ENCODE data around the gene SLC16A8. TPM values are rescaled to one million over a fixed set of nuclear protein-coding genes. Genes with fewer than 3 reads are reported as not detected.

SLC16A8 gene
- total RNA-seq, 1 experiment from 2014 or later = not detected

DNA sequence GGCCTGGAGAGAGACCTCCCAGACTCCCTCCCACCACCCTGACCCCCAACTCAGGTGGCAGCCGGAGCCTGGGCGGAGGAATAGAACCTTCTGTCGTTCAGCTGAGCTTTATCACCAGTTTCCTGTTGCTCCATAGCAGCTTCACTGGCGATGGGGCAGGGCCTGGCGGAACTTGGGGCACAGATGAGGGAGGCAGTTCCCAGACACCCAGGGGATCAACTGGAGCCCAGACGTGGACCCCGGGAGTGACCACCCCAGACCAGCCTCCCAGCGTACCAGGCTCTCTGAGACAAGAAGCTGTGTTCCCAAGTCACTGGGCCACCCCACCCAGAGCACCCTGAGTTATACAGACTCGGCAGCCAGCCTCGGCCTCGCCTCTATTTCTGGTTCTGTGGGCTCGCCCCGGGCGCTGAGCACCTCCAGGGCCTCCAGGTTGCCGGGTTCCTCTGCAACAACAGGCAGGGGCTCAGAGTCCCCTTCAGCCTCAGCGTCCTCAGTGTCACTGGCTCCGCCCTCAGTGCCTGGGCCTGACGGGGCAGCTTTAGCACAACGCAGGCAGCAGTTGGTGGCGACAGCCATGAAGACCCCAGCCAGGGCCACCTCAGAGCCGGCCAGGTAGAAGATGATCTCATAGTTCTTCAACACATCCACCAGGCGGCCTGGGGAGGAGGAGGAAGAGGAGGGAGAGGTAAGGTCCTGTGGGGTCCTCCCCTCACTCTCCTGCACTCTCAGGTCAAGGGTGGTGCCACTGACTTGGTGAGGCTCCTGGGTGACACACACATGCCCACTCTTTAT lies 5.7 kb downstream of the SLC16A8 start:
- TF ChIP-seq, protein P1, sequence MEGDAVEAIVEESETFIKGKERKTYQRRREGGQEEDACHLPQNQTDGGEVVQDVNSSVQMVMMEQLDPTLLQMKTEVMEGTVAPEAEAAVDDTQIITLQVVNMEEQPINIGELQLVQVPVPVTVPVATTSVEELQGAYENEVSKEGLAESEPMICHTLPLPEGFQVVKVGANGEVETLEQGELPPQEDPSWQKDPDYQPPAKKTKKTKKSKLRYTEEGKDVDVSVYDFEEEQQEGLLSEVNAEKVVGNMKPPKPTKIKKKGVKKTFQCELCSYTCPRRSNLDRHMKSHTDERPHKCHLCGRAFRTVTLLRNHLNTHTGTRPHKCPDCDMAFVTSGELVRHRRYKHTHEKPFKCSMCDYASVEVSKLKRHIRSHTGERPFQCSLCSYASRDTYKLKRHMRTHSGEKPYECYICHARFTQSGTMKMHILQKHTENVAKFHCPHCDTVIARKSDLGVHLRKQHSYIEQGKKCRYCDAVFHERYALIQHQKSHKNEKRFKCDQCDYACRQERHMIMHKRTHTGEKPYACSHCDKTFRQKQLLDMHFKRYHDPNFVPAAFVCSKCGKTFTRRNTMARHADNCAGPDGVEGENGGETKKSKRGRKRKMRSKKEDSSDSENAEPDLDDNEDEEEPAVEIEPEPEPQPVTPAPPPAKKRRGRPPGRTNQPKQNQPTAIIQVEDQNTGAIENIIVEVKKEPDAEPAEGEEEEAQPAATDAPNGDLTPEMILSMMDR (IDR thresholded peaks at IDR 0.05; ENCODE audit: unreplicated experiment) = no peak
- Mint-ChIP-seq H3K27ac (ENCODE audit: low read depth, unreplicated experiment) (no peak overlapping the region), H3K4me3 (ENCODE audit: unreplicated experiment) (no peak overlapping the region), H3K4me1 (ENCODE audit: insufficient read depth, unreplicated experiment) (no peaks in the 10 kb centered on the region), H3K9me3 (ENCODE audit: unreplicated experiment) (no peaks in the 10 kb centered on the region), H3K27me3 (ENCODE audit: insufficient read depth, unreplicated experiment) (no peaks in the 10 kb centered on the region), H3K36me3 (ENCODE audit: insufficient read depth, unreplicated experiment) (peaks cover 12% of the 10 kb centered on the region)
- CTCF ChIA-PET = no interaction called here
- BruUV-seq (replicated peaks) = no TSS peak
- intact Hi-C loops (cut with micrococcal nuclease) = no loop called here
- POLR2A ChIA-PET = interaction anchor here (1.0 kb wide), 1 partner anchor 21 kb away, joined by 5 read pairs; the partner anchor contains the start of gene PICK1
- DNase-seq (ENCODE audit: unreplicated experiment) = no peak

DNA sequence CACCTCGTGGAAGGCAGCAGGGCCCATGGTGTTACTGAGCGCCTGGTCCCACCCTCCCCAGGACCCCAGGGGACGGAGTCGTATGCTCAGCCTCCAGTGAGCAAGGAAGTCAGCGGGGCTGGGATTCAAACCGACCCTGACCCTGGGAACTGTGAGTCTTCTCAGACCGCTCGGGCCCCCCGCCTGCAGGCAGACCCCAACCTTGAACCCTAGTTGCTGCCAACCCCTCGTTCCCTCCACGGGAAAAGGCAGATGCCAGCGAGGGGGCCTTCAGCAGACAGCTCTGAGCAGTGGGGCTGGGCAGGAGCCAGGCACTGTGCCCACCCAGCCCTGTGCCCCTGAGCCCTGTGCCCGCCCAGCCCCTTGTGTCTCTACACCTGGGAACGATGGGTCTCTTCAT lies 6.4 kb downstream of the SLC16A8 start:
- Mint-ChIP-seq H3K4me1 (ENCODE audit: insufficient read depth, unreplicated experiment) (no peaks in the 10 kb centered on the region), H3K36me3 (ENCODE audit: insufficient read depth, unreplicated experiment) (peaks cover 18% of the 10 kb centered on the region), H3K27ac (ENCODE audit: low read depth, unreplicated experiment) (no peak overlapping the region), H3K27me3 (ENCODE audit: insufficient read depth, unreplicated experiment) (no peaks in the 10 kb centered on the region), H3K4me3 (ENCODE audit: unreplicated experiment) (no peak overlapping the region), H3K9me3 (ENCODE audit: unreplicated experiment) (no peaks in the 10 kb centered on the region)
- ChIA-PET CTCF (no interaction called here), POLR2A (interaction anchor here (1.0 kb wide), 1 partner anchor 20 kb away, joined by 5 read pairs; the partner anchor contains the start of gene PICK1)
- intact Hi-C loops (cut with micrococcal nuclease) = no loop called here
- no TSS peak for BruUV-seq (replicated peaks)
- TF ChIP-seq, protein P1 (IDR thresholded peaks at IDR 0.05; ENCODE audit: unreplicated experiment) = no peak
- DNase-seq (ENCODE audit: unreplicated experiment) = no peak

DNA sequence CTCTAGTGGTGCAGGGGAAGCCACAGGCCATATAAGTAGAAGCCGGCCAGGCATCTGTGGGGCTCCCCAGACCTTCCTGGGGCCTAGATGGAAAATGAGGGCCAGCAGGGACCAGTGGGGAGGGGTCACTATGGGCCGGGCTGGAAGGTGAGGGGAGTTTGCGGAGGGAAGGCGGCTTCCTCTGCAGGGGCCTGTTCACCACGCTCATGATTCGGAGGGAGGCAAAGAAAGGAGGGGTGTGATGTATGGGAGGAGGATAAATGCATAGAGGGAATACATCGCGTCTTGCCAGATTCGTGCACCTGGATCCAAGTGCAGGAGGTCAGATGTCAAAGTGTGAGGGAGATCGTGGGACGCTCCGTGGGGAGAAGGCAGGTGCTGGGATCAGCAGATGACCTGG lies 6.9 kb downstream of the SLC16A8 start:
- H3K27me3 Mint-ChIP-seq (ENCODE audit: insufficient read depth, unreplicated experiment) = no peaks in the 10 kb centered on the region
- H3K9me3 Mint-ChIP-seq (ENCODE audit: unreplicated experiment) = no peaks in the 10 kb centered on the region
- POLR2A ChIA-PET = no interaction called here
- peaks cover 20% of the 10 kb centered on the region for H3K36me3 Mint-ChIP-seq (ENCODE audit: insufficient read depth, unreplicated experiment)
- H3K4me3 Mint-ChIP-seq (ENCODE audit: unreplicated experiment) = no peak overlapping the region
- TF ChIP-seq, protein P1 (IDR thresholded peaks at IDR 0.05; ENCODE audit: unreplicated experiment) = no peak
- DNase-seq (ENCODE audit: unreplicated experiment) = no peak
- CTCF ChIA-PET = interaction anchor here (0.7 kb wide), 1 partner anchor 153 kb away, joined by 4 read pairs; no protein-coding TSS in a partner anchor
- no TSS peak for BruUV-seq (replicated peaks)
- H3K27ac Mint-ChIP-seq (ENCODE audit: low read depth, unreplicated experiment) = no peak overlapping the region
- intact Hi-C loops (cut with micrococcal nuclease) = no loop called here
- no peaks in the 10 kb centered on the region for H3K4me1 Mint-ChIP-seq (ENCODE audit: insufficient read depth, unreplicated experiment)

DNA sequence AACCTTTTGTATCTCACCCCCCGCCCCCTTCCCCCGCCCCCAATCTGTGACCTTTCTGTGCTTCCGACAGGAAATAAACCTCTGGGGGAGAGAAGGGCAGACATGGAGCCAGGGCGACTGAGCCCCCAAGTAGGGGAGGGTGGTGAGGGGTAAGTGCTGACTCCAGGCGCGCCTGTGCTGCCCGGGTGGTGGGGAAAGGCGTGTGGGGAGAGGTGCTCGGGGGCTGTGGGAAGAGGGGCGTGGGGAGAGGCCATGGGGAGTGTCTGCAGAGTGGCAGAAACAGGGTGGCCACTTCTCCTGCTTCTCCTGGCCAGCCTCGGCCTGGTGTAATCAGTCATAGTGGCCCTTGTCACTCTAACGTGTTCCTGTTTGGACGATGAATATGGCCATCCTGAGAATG lies 8.0 kb downstream of the SLC16A8 start:
- no peak overlapping the region for H3K27ac Mint-ChIP-seq (ENCODE audit: low read depth, unreplicated experiment)
- ChIA-PET POLR2A (no interaction called here), CTCF (interaction anchor here (0.5 kb wide), 1 partner anchor 22 kb away, joined by 3 read pairs; no protein-coding TSS in a partner anchor)
- no peaks in the 10 kb centered on the region for H3K4me1 Mint-ChIP-seq (ENCODE audit: insufficient read depth, unreplicated experiment)
- TF ChIP-seq, protein P1 (IDR thresholded peaks at IDR 0.05; ENCODE audit: unreplicated experiment) = no peak
- no peak for DNase-seq (ENCODE audit: unreplicated experiment)
- no peaks in the 10 kb centered on the region for H3K9me3 Mint-ChIP-seq (ENCODE audit: unreplicated experiment)
- no TSS peak for BruUV-seq (replicated peaks)
- intact Hi-C loops (cut with micrococcal nuclease) = no loop called here
- no peaks in the 10 kb centered on the region for H3K27me3 Mint-ChIP-seq (ENCODE audit: insufficient read depth, unreplicated experiment)
- peaks cover 27% of the 10 kb centered on the region for H3K36me3 Mint-ChIP-seq (ENCODE audit: insufficient read depth, unreplicated experiment)
- no peak overlapping the region for H3K4me3 Mint-ChIP-seq (ENCODE audit: unreplicated experiment)

Measured in MCF 10A (cell line).